Activated T-cell treated with anti-CD3 and anti-CD28 coated beads, Interleukin-2, amount 50 U/mL, for 48 hours (primary cell): ENCODE data around the gene CHST15.
"Not testable (repeated sequence)": the region's sequence is repeated elsewhere in the genome, so short reads cannot be mapped to it uniquely, and the experiment has no call there.

ENCODE experiments used
- DNase-seq, 2 experiments: peaks; one replicate each; pipeline ENCODE4 v3.0.0-alpha.2; 2020

The CHST15 gene

GRCh38 chr10:124123156-124123555, 29.8 kb upstream of the CHST15 start:
- DNase-seq = no peak

GRCh38 chr10:124122211-124122610, 28.8 kb upstream of the CHST15 start:
- DNase-seq = no peak

GRCh38 chr10:124120410-124121061, 27.1 kb upstream of the CHST15 start:
- no peak for DNase-seq

- no peak for DNase-seq
These were observed 26.5 kb upstream of the CHST15 start for GRCh38 chr10:124119946-124120345.

GRCh38 chr10:124119216-124119615, 25.8 kb upstream of the CHST15 start:
- no peak for DNase-seq

- no peak for DNase-seq
These were observed 24.4 kb upstream of the CHST15 start for GRCh38 chr10:124117833-124118232.

GRCh38 chr10:124117511-124117785, 24.1 kb upstream of the CHST15 start:
- no peak for DNase-seq

- no peak for DNase-seq
These were observed 23.5 kb upstream of the CHST15 start for GRCh38 chr10:124116771-124117510.

- DNase-seq = no peak
These were observed 21.3 kb upstream of the CHST15 start for GRCh38 chr10:124114696-124115095.

- no peak for DNase-seq
These were observed 19.6 kb upstream of the CHST15 start for GRCh38 chr10:124112891-124113580.

GRCh38 chr10:124110882-124111281, 17.5 kb upstream of the CHST15 start:
- DNase-seq = no peak

- no peak for DNase-seq
These were observed 15.9 kb upstream of the CHST15 start for GRCh38 chr10:124109261-124109660.

- DNase-seq = no peak
These were observed 13.7 kb upstream of the CHST15 start for GRCh38 chr10:124107072-124107471.

GRCh38 chr10:124106241-124106879, 13.0 kb upstream of the CHST15 start:
- DNase-seq = no peak

GRCh38 chr10:124105594-124105993, 12.2 kb upstream of the CHST15 start:
- no peak for DNase-seq

GRCh38 chr10:124105045-124105444, 11.6 kb upstream of the CHST15 start:
- no peak for DNase-seq

- no peak for DNase-seq
These were observed 10.7 kb upstream of the CHST15 start for GRCh38 chr10:124104011-124104627.

GRCh38 chr10:124101351-124101750, 8.0 kb upstream of the CHST15 start:
- DNase-seq = no peak

GRCh38 chr10:124100651-124101050, 7.3 kb upstream of the CHST15 start:
- DNase-seq = not testable (repeated sequence)

- DNase-seq = no peak
These were observed 6.7 kb upstream of the CHST15 start for GRCh38 chr10:124100124-124100523.

GRCh38 chr10:124099604-124100003, 6.2 kb upstream of the CHST15 start:
- no peak for DNase-seq

GRCh38 chr10:124098575-124098974, 5.2 kb upstream of the CHST15 start:
- DNase-seq = no peak

GRCh38 chr10:124097883-124098282, 4.5 kb upstream of the CHST15 start:
- no peak for DNase-seq
